SH-SY5Y (cell line): ENCODE measurements around the gene PLEKHA7.

ENCODE experiments used
- GATA2 ChIP-seq: IDR thresholded peaks from 2 replicates; pipeline ENCODE4 v1.6.1; 2011; ENCODE audit warnings: mild to moderate bottlenecking, low read depth, low read length
- GATA3 ChIP-seq: IDR thresholded peaks from 2 replicates; pipeline ENCODE4 v1.6.1; 2011; ENCODE audit warnings: low read depth, mild to moderate bottlenecking, low read length, moderate library complexity

DNA sequence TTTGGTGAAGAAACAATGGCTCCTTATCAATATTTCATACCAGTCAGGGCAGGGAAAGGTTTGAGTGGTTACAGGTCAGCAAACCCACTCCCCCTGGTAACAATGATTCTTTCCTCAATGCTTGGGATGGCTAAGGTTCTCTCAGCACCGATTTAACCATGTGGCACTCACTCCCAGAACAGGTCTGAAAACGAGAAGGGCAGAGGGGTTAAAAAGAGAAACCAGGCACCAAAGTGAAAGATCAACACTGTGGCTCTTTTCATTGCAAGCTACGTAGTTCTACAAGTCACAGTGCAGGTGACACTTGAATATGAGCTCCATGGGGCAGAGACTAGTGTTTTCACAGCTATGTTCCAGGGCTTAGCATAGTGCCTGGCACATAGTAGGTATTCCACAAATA is 132.4 kb downstream of the PLEKHA7 start:
- TF ChIP-seq GATA3 (no peak), GATA2 (no peak)
